D341Med (cell line): ENCODE results near the gene TBX5.

Experiments used
- DNase-seq: peaks from one replicate; pipeline ENCODE4 v3.0.0; 2012; ENCODE audit warnings: low spot score

The TBX5 gene

DNA sequence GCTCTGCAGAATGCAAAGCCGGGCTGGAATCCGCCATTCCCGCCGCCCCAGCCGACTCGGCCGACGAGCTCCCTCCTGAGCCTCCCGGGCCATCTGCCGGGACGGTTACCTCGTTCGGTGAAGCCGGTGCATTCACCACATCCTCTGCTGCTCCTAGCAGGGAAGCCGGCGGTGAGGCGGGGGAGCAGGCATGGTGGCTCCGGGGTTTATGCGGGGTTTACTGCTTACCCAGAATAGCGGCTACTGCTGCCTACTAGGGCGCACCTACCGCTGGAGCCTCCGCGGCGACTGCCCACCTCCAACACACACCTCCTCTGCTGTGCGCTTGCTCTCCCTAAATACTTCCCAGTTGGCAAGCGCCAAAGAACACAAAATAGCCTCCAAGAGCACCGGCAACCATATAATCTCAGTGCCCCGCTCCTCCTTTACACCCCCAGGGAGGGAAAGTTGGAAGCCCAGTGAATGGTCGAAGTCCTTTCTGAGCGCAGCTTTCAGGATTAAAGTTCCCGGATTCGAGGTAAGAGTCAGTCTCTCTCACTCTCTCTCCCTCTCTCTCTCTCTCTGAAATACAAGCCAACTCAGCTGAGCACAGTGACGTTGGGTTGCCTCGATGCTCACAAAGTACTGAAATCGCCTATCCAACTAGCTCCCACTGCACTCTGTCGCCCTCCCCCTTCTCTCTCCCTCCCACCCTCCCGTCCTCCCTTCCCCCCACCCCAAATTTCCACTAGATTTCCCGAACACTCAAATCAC is at the start of gene TBX5:
TSS of gene TBX5 (minus strand) at position 626 of the 753 bp plus-strand sequence. CDS start 2,246 bp downstream, outside the sequence.
- DNase-seq = peak; percentile 50

DNA sequence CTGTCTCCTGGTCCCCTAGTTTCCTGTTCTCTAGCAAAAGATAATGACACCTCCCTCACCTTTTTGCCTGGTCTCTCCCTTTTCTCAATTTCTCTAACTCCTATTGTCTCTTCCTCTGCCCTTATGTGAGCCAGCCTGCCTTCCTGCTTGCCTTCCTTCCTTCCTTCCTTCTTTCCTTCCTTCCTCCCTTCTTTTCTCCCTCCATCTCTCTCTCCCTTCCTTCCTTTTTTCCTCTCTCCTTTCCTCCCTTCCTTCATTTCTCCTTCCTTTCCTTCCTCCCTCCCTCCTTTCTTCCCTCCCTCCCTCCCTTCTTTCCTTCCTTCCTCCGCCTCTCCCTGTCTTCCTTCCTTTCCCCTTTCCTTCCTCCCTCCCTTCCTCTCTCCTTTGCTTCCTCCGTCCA is 45.7 kb upstream of the TBX5 start:
- no peak for DNase-seq

DNA sequence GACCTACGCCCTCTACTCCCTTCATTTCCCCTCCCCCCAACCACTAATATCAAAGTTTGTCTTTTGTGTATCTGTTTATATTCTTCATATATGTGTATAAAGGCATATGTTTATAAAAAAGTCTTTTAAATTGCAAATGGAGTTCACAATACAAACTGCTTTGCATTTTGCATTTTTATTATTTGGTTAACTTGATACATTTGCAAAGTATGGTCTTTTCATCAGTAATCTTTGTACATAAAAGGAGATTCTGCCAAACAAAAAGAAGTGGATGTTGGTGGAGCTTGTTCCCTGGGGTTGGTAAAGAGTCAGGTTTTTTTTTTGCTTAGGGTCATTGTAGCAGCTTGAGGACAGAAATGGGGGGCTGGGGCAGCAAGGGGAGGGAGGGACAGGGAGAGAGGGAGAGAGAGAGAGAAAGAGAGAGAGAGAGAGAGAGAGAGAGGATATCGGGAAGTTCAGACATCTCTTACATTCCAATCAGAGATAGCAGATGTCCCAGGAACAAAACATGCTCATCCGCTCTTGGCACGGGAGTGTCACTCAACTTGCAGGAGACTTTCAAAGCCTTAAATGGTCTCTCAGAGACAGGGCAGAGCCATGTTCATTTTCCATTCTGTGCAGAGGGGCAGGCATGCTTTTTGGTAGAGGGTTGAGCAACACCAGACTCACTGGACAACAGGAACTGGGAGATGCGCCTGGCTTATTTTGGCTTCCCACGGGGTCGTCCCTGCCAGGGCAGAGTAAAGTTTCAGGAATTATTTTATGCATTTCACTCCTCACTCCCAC is 44.8 kb upstream of the TBX5 start:
- DNase-seq = no peak

DNA sequence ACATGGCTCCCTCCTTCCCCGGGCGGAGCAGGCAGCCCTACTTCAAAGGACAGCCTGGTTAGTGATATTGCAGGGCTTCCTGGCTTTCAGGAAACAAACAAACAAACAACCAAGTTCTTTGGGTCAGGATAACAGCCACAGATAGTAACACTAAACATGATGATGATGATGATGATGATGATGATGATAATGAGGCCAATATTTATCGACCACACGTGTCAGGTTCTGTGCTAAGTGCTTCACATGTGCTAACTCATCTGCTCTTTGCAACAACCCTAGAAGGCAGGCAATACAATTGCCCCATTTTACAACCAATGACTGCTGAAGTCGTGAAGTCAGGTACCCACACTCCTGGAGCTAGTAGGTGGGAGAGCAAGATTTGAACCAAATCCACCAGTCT is 44.1 kb upstream of the TBX5 start:
- no peak for DNase-seq

DNA sequence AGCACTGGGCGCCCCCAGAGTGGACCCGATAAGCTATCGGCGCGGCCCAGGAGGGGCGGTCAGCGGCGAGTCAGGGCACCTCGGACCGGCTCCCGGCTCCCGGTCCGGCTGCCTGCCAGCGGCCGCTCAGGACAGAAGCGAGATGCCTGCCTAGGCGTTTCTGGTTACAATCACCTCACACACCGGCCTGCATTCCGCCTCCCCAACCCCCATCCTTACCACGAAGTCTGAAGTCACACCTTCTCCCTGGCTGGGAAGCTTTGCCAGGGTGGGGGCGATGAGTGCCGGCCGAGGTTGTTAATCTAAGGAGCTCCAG is 42.6 kb upstream of the TBX5 start:
- no peak for DNase-seq

DNA sequence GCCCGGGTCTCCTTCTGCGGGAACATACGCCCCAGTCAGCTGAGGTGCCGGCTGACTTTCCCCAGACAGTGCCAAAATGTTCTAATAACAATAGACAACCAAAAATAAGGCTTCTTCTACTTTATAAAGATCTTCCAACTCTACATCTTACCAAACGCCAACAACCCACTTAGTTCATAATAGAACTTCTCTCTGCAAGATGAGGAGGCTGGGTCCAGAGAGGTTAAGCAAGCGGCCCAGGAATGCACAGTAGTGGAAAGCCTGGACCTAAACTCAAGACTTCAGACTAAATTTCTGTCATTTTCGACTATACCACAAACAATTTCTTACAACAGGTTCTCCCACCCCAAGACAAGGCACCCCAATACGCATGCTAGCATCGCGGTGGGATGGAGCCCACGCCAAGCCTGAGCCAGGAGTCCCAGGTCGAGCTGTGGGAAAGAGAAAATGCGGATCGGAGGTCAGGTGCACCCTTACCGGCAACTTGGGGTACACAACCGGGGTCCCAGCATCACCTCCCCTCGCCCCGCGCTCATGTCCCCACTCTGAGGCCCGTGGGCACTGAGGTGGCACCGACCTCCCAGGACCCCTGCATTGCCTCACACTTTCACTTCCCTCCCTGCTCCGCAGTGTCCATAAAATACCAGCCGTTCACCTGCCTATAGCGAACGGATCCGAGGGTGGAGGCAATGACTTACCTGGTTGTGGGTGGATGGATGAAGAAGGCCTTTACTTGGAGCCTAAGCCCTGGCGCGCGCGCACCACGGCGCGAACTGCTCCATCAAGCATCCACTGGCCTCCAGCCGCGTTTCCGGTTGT is 42.1 kb upstream of the TBX5 start:
- no peak for DNase-seq

DNA sequence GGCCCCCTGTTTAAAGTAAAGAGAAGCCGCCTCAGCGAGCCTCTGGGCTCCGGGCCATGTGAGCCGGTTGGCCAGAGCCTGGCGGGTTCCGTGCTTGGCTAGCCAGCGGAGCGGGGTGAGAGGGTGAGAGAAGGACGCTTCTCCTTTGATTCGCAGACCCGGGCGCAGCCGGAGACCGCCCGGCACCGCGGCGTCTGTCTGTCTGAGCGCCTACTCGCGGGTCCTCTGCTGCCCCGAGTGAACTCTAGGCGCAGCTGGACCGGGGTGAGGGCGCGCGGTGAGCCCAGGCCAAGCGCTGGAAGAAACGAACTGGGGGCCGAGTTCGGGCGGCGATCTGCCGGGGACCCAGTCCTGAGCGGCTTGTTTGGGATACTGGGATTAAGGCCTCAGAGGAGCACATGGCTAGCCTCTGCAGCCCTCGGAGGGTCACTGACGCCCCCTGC is 41.4 kb upstream of the TBX5 start:
- no peak for DNase-seq

DNA sequence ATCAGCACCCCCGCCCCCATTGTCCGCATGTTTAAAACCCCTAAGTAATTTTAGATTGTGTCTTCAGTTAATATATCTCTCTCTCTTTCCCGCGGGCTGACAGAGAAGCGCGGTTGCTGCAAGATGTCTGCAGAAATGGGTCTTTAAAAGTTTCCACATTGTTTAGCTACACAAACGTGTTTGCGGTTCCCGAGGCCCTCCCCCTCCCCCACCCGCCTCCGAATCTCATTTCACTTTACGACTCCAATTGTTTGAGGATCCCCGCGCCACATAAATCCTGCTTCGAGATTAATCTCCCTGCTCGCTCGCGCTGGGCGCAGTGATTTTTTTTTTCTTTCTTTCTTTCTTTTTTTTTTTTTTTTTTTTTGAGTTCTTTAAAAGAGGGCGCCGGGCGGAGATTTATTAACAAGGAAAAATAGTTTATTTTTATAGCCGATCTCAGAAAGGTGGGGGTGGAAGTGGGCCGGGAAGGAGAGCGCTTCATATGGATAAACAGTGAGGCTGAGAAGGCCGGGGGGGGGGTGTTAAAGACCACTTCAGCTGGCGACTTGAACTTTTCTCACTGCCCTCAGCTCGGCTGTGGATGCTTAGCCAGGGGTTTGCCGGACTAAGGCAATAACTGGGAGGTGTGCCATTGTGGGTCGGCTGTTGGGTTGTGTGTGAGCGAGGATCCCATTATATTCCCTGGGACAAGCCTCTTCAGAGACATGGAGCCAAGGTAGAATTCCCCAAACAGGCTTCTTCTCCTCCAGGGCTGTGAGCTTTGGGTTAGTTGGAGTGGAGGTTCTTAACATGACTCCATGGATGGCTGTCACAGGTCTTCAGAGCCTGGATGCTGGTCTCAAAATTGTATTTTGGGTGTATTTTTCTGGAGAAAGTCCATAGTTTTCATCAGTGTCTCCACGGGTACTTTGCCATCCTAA is 39.7 kb upstream of the TBX5 start:
- DNase-seq = no peak

DNA sequence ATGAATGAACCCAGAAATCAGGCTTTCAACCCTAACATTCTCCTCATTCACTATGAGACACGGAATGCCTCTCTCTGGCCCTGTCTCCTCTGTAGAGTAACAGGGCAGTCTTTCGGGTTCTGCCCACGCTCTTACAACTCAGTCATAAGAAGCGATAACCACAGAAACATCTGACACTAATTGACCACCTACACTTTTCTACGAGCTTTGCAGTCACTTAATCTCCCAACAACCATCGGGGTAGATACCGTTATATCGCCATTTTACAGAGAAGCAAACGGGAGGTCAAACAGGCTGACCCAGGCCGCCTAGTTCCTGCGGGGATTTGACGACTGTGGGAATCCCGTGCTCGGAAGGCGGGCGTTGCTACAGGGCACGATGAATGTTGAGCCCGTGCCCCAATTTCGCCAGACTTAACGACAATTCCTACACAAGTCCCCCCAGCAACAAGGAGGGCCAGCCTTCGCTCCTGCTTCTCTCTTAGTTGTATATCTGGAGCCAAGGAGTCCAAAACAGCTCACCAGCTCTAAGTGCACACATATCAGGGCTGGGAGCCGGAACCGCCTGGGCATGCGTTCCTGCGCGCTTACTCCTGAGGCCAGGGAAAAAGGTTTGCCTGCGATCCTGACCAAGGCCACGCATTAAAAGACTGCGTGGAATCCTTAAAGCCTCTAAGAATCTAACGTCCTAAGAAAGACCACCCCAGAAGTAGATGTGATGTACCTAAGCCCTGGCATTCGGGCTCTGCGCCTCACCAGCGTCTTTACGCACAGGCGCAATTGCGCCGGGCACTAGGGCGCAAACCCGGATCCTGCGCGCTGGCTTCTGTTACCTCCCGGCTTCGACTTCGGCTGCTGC is 38.7 kb upstream of the TBX5 start:
- no peak for DNase-seq

DNA sequence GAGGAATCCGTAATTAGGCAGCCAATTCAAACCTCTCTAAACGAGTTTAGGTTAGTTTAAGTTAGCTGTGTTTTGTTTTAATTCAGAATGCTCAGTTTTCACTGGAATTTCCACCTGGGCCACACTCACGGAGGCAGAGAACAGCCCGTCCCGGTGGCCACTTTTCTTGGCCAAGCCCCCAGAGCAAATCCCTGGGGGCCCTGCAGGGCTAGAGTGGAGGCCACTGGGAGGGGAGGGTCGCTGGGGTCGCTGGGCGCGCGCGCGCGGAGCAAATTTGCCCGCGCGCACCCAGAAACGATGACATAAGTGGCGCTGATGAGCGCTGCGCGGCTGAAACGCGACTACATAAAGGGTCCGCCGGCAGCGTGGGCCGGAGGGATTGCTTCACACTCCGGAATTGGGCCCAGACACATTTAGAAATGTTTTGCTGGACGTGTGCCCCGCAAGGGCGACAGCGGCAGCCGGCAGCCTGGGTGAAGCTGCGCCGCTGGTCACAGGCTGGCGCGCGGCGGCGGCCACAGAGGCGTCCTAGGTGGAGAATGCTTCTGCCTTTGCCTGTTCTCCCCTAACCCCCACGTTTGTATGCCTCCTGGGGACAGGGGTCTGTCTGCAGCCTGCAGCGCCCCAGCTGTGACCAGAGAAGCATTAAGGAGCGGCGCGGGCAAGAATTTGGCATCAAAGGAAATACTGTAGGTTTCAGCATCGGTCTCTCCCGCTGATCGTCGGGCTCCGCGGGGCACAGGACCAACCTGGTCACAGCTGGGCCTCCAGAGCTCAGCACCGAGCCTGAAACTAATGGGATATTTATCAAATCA is 37.9 kb upstream of the TBX5 start:
- no peak for DNase-seq

DNA sequence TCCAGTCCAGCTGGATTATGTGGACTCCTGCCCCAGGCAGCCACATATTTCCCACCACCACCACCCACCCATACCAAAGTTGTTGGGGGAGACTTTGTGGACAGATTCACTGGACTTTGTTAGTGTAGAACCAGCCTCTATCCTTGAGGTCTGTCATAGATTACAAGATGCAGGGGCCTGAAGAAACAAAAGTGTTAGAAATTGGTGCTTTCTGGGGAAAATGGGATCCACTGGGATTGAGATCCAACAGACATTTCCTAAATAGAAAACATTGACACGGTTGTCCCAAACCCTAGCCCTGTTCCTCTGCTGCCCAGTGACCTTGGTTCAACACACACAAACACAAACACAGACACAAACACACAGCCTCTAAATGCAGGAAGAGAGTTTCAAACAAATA is 36.6 kb upstream of the TBX5 start:
- no peak for DNase-seq

DNA sequence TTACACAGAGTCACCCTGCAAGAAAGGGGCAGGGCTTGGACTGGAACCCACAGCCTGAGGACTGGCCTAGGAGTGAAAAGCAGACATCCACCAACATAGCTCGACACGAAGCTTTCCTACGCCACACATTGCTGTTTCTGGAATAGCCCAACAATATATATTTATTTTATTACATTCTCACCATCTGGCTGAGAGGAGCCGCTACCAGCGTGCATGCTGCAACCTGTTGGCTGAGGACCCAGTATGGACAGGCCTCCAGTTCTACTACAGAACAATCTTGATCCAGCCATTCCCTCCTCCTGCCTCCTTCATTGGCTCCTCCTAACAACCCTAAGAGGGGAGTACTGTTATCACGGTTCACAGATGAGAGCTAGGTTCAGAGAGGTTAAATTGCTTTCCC is 35.6 kb upstream of the TBX5 start:
- DNase-seq = no peak

DNA sequence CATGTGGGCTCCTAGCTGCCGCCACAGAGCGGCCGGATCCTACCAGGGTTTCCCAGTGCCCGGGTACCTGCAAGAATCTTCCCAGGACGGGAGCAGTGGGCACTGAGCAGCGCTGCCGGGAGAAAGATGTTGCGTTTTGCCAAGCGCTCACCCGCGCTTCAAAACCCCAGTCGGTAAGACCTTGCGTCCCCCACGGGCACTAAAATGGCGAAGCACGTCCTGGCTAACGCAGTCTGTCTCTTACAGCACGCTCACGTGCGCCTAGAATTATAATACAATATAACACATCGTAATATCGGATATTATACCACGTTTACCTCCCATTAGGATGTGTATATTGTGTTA is 35.1 kb upstream of the TBX5 start:
- DNase-seq = no peak

DNA sequence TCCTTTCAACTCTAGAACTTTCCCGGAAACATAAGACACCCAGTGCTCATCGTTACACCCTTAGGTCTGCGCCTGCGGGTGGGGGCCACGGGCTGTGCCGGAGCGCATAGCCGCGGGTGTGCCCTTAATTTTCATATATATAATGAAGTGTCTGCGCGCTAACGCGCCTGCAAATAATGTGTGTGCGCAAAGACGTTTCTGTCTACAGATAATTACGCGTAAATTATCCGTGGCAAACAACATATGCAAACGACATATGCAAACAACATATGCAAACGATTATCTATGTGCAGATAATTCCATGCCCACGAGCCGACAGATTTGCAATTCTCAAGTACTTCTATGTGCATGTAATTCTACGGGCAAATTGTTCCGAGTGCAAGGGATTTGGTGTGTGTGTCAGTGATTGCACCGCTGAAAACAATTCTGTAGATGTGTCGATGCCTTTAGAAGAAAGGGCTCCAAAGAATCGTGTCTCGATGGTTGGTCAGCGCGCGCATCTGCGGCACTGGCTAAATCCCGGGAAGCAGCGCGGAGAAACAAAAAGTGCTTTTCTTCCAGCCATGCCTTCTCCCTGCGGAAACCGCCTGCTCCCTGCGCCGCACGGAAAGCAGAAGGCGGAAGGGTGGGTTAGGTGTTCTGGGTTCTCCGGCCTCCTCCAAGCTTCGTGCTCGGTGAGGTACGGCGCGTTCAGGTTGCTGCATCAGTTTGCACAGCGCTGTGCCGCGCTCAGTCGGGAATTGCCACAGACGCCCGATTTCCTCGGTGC is 34.5 kb upstream of the TBX5 start:
- DNase-seq = no peak

DNA sequence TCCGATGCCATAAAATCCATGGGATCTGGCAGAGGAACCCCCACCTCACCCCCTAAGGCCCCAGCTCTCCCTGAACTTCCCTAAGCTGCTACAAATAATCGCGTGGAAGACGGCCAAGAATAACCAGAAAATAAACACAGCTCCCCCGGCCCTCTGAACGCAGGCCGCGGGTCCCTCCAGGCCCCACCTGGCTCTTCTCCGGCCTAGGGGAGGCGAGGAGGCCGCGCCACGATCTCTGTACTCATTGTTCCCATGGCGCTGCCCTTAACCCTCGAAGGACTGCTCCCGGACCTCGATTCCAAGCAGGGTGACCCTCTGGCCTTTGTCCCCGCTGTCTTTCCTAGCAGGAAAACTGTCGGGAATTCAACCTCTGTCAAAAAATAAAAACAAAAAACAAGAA is 33.9 kb upstream of the TBX5 start:
- DNase-seq = no peak

DNA sequence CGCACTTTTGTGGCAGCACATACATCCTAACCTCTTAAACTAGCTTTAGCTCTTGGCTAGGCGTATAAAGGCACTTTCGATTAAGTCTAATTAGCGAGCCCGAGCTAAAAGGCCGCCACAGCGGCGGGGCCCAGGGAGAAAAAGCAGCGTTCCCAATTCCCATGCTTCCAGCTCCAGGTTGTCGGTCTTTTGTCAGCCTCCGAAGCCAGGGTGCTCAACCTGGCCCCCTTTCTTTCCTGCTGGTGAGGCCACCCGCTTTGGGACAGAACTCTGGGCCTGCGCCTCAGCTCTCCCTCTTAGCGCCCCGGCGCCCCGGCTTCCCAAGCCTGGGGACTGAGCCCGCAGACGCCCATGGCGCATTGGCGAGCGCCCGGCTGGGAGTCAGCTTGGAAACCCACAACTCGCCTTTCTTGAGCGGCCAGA is 33.3 kb upstream of the TBX5 start:
- DNase-seq = no peak

DNA sequence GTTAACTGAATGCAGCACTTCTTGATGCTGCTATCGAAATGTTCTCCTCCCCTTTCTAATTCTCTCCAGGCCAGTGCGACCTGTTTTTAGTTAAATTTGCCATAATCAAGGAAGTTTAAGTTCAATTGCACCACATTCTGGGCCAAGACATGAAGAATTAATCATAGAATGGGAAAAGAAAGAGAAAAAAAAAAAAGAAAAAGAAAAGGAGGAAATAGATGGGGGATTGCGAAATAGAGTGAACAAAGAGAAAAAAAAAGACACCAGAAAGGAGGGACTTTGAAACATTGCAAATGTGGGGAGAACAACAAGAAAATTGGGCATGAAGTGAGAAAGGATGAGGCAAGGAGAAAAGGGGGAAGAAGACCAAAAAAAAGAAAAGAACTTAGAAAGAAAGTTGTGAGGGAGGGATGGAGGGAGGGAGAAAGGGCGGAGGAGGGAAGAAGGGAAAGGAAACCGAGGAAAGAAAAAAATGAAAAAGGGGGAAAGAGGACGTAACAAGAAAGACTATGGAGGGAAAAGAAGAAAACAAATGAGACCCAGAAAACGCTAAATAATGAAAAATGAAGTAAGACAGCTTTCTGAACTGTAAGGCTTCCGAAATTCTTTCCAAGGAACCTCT is 32.8 kb upstream of the TBX5 start:
- no peak for DNase-seq

DNA sequence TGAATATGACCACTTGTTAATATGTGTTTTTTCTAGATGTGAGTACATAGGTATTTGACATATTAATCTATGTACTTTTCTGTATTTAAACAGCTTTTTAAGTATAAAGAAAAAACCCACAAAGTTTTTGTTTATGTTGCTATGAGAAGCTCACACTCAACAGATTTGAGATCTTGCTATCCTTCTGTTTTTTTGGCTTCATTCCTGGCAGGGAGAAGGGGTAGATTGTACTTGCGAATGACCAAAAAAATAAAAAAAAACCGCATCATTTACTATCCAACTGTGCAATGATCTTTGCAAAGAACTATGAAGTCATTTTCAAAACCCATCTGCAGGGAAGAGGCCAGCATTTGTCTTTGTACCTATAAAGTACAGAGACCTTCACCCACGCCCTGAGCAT is 28.4 kb upstream of the TBX5 start:
- DNase-seq = no peak

DNA sequence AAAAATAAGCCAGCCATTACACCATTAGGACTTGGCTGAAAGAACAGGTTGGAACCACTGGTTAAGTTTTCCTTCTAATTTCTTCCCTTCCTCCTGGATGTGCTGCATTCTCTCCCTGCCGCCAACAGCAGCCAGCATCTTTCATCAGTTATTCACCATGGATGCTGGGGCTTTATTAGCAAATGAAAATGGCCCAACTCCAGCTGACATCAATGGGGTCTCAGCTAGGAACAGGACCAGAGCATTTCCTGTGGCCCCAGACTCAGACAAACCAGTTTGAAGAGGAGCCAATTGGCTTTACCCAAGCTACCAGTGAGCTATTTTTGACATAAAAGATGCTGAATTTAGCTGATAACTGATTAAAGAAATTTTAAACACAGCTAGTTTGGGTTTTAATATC is 26.0 kb upstream of the TBX5 start:
- no peak for DNase-seq
